Measurements from ENCODE around the gene VTCN1.

Gene VTCN1

GRCh38 chr1:117116090-117116783 lies 94.5 kb downstream of the VTCN1 start:
- Histone ChIP-seq H3K4me2 (ENCODE audit: low read length) (no peak overlapping the region), H3K27ac (ENCODE audit: low read depth, low read length) (no peak overlapping the region), H3K27me3 (ENCODE audit: control insufficient read depth, low read length) (peaks cover 6% of the 10 kb centered on the region), H3K9me2 (replicated peaks; ENCODE audit: control insufficient read depth, low read length) (no peaks in the 10 kb centered on the region), H3K9me3 (ENCODE audit: control insufficient read depth, insufficient read depth, low read length) (no peaks in the 10 kb centered on the region), H3F3A (ENCODE audit: control insufficient read depth, insufficient read depth) (no peaks in the 10 kb centered on the region), H3K79me2 (ENCODE audit: control insufficient read depth, low read length) (no peaks in the 10 kb centered on the region), H3K36me3 (ENCODE audit: control insufficient read depth, low read length) (no peaks in the 10 kb centered on the region), H3K4me3 (ENCODE audit: low read length) (no peak overlapping the region), H3K4me1 (ENCODE audit: control insufficient read depth, low read length) (peaks cover 6% of the 10 kb centered on the region; the same call in 1 of the 2 replicates), H4K20me1 (ENCODE audit: control insufficient read depth, insufficient read depth, low read depth, low read length) (no peaks in the 10 kb centered on the region)
- TF ChIP-seq CTCF (IDR thresholded peaks at IDR 0.05; ENCODE audit: low read depth, low read length, poor library complexity, severe bottlenecking): no peak
- no peak for TF ChIP-seq EZH2phosphoT487 (IDR thresholded peaks at IDR 0.05; ENCODE audit: borderline replicate concordance, low read length)

GRCh38 chr1:117114877-117115276 lies 95.8 kb downstream of the VTCN1 start:
- no peak overlapping the region for H3K4me2 ChIP-seq (ENCODE audit: low read length)
- H3K27me3 ChIP-seq (ENCODE audit: control insufficient read depth, low read length): no peaks in the 10 kb centered on the region
- TF ChIP-seq EZH2phosphoT487 (IDR thresholded peaks at IDR 0.05; ENCODE audit: borderline replicate concordance, low read length): no peak
- no peak for TF ChIP-seq CTCF (IDR thresholded peaks at IDR 0.05; ENCODE audit: low read depth, low read length, poor library complexity, severe bottlenecking)
- no peaks in the 10 kb centered on the region for H3K36me3 ChIP-seq (ENCODE audit: control insufficient read depth, low read length)
- H3F3A ChIP-seq (ENCODE audit: control insufficient read depth, insufficient read depth): no peaks in the 10 kb centered on the region
- no peaks in the 10 kb centered on the region for H3K79me2 ChIP-seq (ENCODE audit: control insufficient read depth, low read length)
- no peaks in the 10 kb centered on the region for H3K9me3 ChIP-seq (ENCODE audit: control insufficient read depth, insufficient read depth, low read length)
- H3K4me1 ChIP-seq (ENCODE audit: control insufficient read depth, low read length): no peaks in the 10 kb centered on the region
- H3K27ac ChIP-seq (ENCODE audit: low read depth, low read length): no peak overlapping the region
- H3K4me3 ChIP-seq (ENCODE audit: low read length): no peak overlapping the region
- H4K20me1 ChIP-seq (ENCODE audit: control insufficient read depth, insufficient read depth, low read depth, low read length): no peaks in the 10 kb centered on the region
- no peaks in the 10 kb centered on the region for H3K9me2 ChIP-seq (replicated peaks; ENCODE audit: control insufficient read depth, low read length)

GRCh38 chr1:117113199-117113598 lies 97.5 kb downstream of the VTCN1 start:
- no peaks in the 10 kb centered on the region for H4K20me1 ChIP-seq (ENCODE audit: control insufficient read depth, insufficient read depth, low read depth, low read length)
- no peak overlapping the region for H3K4me2 ChIP-seq (ENCODE audit: low read length)
- no peaks in the 10 kb centered on the region for H3F3A ChIP-seq (ENCODE audit: control insufficient read depth, insufficient read depth)
- no peak overlapping the region for H3K4me3 ChIP-seq (ENCODE audit: low read length)
- no peaks in the 10 kb centered on the region for H3K9me3 ChIP-seq (ENCODE audit: control insufficient read depth, insufficient read depth, low read length)
- no peak overlapping the region for H3K27ac ChIP-seq (ENCODE audit: low read depth, low read length)
- H3K9me2 ChIP-seq (replicated peaks; ENCODE audit: control insufficient read depth, low read length): no peaks in the 10 kb centered on the region
- H3K27me3 ChIP-seq (ENCODE audit: control insufficient read depth, low read length): no peaks in the 10 kb centered on the region
- H3K4me1 ChIP-seq (ENCODE audit: control insufficient read depth, low read length): no peaks in the 10 kb centered on the region
- TF ChIP-seq EZH2phosphoT487 (IDR thresholded peaks at IDR 0.05; ENCODE audit: borderline replicate concordance, low read length) (no peak), CTCF (IDR thresholded peaks at IDR 0.05; ENCODE audit: low read depth, low read length, poor library complexity, severe bottlenecking) (no peak)
- no peaks in the 10 kb centered on the region for H3K36me3 ChIP-seq (ENCODE audit: control insufficient read depth, low read length)
- no peaks in the 10 kb centered on the region for H3K79me2 ChIP-seq (ENCODE audit: control insufficient read depth, low read length)

Data from DOHH2 (cell line).